Hematopoietic multipotent progenitor cell treated with erythropoietin and hydrocortisone succinate and interleukin-3 and kit ligand, for 17 days (in vitro differentiated cells): ENCODE results near the gene ZNF90.
"Not testable (repeated sequence)": the region's sequence is repeated elsewhere in the genome, so short reads cannot be mapped to it uniquely, and the experiment has no call there.

Source experiments
- DNase-seq: peaks from one replicate; pipeline ENCODE4 v3.0.0-alpha.2; 2015; ENCODE audit warnings: low spot score

Gene ZNF90

GRCh38 chr19:20103091-20103740 lies 25.4 kb downstream of the ZNF90 start:
- no peak for DNase-seq

- no peak for DNase-seq
These were observed 29.5 kb downstream of the ZNF90 start for GRCh38 chr19:20107301-20107700.

GRCh38 chr19:20118064-20118839 lies 40.5 kb downstream of the ZNF90 start:
- not testable (repeated sequence) for DNase-seq

- DNase-seq = no peak
These were observed 47.1 kb downstream of the ZNF90 start for GRCh38 chr19:20124879-20125278.

GRCh38 chr19:20132933-20133332 lies 55.1 kb downstream of the ZNF90 start:
- DNase-seq = not testable (repeated sequence)

GRCh38 chr19:20137714-20138113 lies 59.9 kb downstream of the ZNF90 start:
- not testable (repeated sequence) for DNase-seq

DNA sequence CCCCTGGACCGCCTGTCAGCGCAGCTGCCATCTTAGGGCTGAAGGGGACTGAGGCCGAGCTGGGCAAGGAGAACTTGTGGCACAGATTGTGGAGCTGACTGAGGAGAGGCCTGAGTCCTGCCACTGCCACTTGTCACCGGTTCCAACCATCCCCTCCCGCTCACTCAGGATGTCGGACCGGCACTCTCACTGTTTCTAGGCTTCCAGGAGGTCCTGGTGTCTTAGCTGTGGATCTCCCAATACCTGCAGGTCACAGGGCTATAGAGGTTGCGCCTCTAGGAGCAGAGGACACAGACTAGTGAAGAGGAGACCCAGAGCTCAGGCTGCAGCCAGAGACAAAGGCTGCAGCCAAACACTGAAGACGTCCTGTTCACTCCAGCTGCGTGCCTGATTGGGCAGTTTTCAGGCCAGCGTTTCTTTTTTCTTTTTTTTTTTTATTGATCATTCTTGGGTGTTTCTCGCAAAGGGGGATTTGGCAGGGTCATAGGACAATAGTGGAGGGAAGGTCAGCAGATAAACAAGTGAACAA lies 73.9 kb downstream of the ZNF90 start:
- DNase-seq = no peak

DNA sequence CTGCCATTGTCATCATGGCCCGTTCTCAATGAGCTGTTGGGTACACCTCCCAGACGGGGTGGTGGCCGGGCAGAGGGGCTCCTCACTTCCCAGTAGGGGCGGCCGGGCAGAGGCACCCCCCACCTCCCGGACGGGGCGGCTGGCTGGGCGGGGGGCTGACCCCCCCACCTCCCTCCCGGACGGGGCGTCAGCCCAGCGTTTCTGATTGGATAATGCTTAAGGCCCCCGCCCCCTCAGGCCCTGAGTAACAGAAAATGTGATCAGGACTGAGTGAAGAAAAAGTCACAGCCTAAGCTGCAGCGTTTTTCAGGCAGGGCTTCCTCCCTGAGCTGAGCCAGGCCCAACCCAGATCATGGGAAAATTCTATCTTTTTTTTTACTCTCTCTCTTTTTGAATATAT lies 74.7 kb downstream of the ZNF90 start:
- not testable (repeated sequence) for DNase-seq

DNA sequence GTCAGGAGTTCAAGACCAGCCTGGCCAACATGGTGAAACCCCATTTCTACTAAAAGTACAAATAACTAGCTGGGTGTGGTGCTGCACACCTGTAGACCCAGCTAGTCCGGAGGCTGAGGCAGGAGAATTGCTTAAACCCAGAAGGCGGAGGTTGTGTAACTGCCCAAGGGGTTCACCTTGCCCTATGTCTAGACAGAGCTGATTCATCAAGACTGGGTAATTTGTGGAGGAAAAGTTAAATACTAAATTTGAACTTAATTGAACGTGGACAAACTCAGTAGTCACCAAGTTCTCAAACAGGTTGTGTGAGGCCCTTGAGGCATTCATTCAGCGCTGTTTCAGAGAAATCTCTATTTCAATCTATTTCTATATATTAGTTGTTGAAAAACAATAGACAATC lies 75.5 kb downstream of the ZNF90 start:
- DNase-seq = no peak

DNA sequence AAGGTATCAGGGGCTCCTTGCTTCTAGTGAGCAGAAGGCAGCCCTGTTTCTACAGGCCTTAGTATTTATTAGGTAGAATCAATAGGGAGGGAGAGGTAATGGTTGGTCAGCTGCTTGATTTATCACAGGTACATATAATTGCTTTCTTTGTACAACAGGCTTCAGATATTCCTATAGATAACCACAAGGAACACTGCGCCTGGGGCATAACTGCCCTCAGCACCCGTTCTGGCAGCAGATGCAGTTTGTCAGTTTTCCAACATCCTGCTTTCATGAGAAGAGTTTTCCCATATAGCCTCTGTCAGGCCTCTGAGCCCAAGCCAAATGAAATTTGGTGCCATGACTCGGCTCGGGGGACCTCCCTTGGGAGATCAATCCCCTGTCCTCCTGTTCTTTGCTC lies 76.8 kb downstream of the ZNF90 start:
- DNase-seq = no peak

GRCh38 chr19:20162821-20163220 lies 85.0 kb downstream of the ZNF90 start:
- no peak for DNase-seq

DNA sequence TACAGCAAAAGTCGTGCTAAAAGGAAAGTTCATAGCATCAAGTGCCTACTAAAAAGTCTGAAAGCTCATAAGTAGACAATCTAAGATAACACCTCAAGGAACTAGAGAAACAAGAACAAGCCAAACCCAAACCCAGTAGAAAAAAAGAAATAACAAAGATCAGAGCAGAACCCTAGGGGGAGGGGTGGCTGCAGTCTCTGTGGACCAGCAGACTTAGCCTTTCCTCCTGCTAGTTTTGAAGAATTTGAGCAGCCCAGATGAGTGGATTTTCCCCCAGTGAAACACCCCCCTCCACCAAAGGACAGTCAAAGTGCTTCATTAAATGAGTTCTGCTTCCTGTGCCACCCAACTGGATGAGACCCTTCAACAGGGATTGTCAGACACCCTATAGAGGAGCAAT lies 86.7 kb downstream of the ZNF90 start:
- no peak for DNase-seq

- DNase-seq = no peak
These were observed 88.3 kb downstream of the ZNF90 start for GRCh38 chr19:20165971-20166592.

DNA sequence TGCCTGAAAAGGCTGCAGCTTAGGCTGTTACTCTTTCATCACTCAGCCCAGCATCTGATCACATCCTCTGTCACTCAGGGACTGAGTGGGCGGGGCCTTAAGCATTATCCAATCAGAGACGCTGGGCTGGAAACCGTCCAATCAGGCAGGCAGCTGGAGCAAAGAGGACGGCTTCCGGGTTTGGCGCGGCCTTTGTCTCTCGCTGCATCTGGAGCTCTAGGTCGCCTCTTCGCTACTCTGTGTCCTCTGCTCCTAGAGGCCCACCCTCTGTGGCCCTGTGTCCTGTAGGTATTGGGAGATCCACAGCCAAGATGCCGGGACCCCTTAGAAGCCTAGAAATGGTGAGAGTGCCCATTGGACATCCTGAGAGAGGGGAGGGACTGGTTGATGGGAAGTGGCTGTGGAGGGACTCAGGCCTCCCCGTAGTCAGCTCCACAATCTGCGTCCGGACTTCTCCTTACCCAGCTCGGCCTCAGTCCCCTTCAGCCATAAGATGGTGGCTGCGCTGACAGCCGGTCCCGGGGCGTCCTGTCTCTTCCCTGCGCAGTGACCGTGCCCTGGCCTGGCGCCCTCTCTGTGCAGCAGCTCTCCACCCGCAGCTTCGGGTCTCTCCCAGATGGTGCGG lies 89.3 kb downstream of the ZNF90 start, which contains the start of gene ZNF486:
Gene ZNF486 (plus strand): TSS at position 195 of the 625 bp plus-strand sequence. CDS start 117 bp downstream, at position 312.
- DNase-seq = no peak

DNA sequence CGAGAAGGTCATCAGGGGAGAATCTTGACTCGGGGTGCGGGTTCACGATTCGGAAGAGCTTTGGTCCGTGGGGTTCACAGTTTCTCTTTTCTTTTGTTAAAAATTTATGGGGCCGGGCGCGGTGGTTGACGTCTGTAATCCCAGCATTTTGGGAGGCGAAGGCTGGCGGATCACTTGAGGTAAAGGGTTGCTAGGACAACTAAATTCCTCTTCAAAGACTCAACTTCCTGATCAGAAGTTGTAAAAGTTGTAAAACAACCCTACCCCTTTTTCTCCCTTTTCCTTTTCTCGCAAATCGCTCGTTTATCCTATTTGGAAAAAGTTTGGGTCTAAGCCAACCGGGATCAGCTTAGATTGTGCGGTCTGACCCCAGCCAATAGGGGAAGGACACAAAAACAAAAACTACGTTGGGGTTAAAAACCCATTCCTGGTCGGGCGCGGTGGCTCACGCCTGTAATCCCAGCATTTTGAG lies 89.9 kb downstream of the ZNF90 start:
- no peak for DNase-seq
